K562 (cell line): Measurements from ENCODE around the gene CFAP97D2. TPM values are rescaled to one million over a fixed set of nuclear protein-coding genes. Genes with fewer than 3 reads are reported as not detected.

Source experiments
- ATAC-seq: fragments of 200-7000 bp; cut with Tn5 transposase; 3 replicates; pipeline ENCODE4 v1.9.1; 2020; ENCODE audit warnings: moderate library complexity
- BruUV-seq: library from RNA; stranded (reverse); fragments of 400-500 nt; replicated peaks from 2 replicates; lab custom pipeline; 2021; lab: Mats Ljungman, UMichigan
- CTCF ChIA-PET: fragments of 300-600 bp; formaldehyde crosslinking; extraction: SDS; loops from one replicate; lab custom pipeline; 2021; ENCODE audit warnings: low intra/inter-chr PET ratio; lab: Yijun Ruan, JAX
- POLR2A ChIA-PET: fragments of 300-600, 350-650 bp; sonication (Branson Sonifier 250); formaldehyde crosslinking; extraction: SDS; loops from one replicate; lab custom pipeline; 2021; ENCODE audit warnings: antibody characterized with exemption, inconsistent platforms; lab: Yijun Ruan, JAX
- DNase-seq, 4 experiments: peaks; one replicate each; pipeline versions ENCODE4 v3.0.0 to v3.0.0-alpha.2; 2011 to 2018; ENCODE audit warnings: low spot score in 3 of 4, mixed read lengths in 3 of 4; ENCODE audit errors: extremely low read depth in 1 of 4
- FAIRE-seq: peaks from 2 replicates; lab custom pipeline; 2011; peaks lifted over from hg19 to GRCh38; lab: Jason Lieb, UNC
- H2AFZ ChIP-seq: 2 replicates; pipeline ENCODE4 v1.6.0; 2011; ENCODE audit warnings: low read depth, low read length, control low read depth, inconsistent platforms
- H3K27ac ChIP-seq: fragments of 200-600 bp; 3 replicates; pipeline ENCODE4 v1.8.0; 2011; ENCODE audit warnings: low read depth, mild to moderate bottlenecking, control low read depth, inconsistent platforms, low read length, moderate library complexity, mixed read lengths; ENCODE audit errors: extremely low read depth
- H3K27me3 ChIP-seq, 2 experiments: fragments of 300-600 bp in 1 of 2; 2 replicates in 1 of 2; 3 replicates in 1 of 2; pipeline versions ENCODE4 v1.6.0 to v1.8.0; 2011; ENCODE audit warnings: inconsistent platforms in 2 of 2, low read length in 2 of 2, mild to moderate bottlenecking in 1 of 2, mixed read lengths in 1 of 2, moderate library complexity in 1 of 2; ENCODE audit not compliant: control insufficient read depth in 2 of 2, insufficient read depth in 2 of 2
- H3K36me3 ChIP-seq: fragments of 300-600 bp; 3 replicates; pipeline ENCODE4 v1.8.0; 2011; ENCODE audit warnings: mild to moderate bottlenecking, low read length, inconsistent platforms; ENCODE audit not compliant: control insufficient read depth, insufficient read depth
- H3K4me1 ChIP-seq, 2 experiments: fragments of 200-600 bp in 1 of 2; replicated peaks in 1 of 2; 2 replicates in 1 of 2; 3 replicates in 1 of 2; pipeline versions ENCODE4 v1.5.1 to v1.8.0; 2011; ENCODE audit warnings: inconsistent platforms in 2 of 2, low read length in 2 of 2, mild to moderate bottlenecking in 1 of 2, mixed read lengths in 1 of 2, moderate library complexity in 1 of 2; ENCODE audit not compliant: control insufficient read depth in 2 of 2, insufficient read depth in 2 of 2
- H3K4me2 ChIP-seq: 2 replicates; pipeline ENCODE4 v1.6.1; 2011; ENCODE audit warnings: low read length, control low read depth, inconsistent platforms, mixed read lengths; ENCODE audit not compliant: insufficient read depth
- H3K4me3 ChIP-seq: fragments of 200-600 bp; sonication (generic), shearing (Covaris generic); 2 replicates; pipeline ENCODE4 v1.5.1; 2016; ENCODE audit warnings: control low read depth, inconsistent platforms
- H3K79me2 ChIP-seq: fragments of 200-600 bp; 3 replicates; pipeline ENCODE4 v1.8.0; 2011; ENCODE audit warnings: low read length, inconsistent platforms; ENCODE audit not compliant: control insufficient read depth, insufficient read depth
- H3K9ac ChIP-seq, 2 experiments: 2 replicates each; pipeline versions ENCODE4 v1.6.0 to v1.6.1; 2011; ENCODE audit warnings: low read depth in 2 of 2, low read length in 2 of 2, control low read depth in 1 of 2, inconsistent platforms in 1 of 2, mild to moderate bottlenecking in 1 of 2, mixed read lengths in 1 of 2; ENCODE audit not compliant: insufficient read depth in 1 of 2
- H3K9me1 ChIP-seq: one replicate; pipeline ENCODE4 v1.6.0; 2011; ENCODE audit warnings: inconsistent platforms, mild to moderate bottlenecking, low read length, moderate library complexity; ENCODE audit not compliant: control insufficient read depth, insufficient read depth
- H3K9me3 ChIP-seq: replicated peaks from 2 replicates; pipeline ENCODE4 v1.5.1; 2011; ENCODE audit warnings: low read depth, low read length, inconsistent platforms; ENCODE audit not compliant: control insufficient read depth, insufficient read depth
- H4K20me1 ChIP-seq: replicated peaks from 2 replicates; pipeline ENCODE4 v1.6.1; 2011; ENCODE audit warnings: low read length, inconsistent platforms, mixed read lengths; ENCODE audit not compliant: control insufficient read depth, insufficient read depth
- ARHGAP35 ChIP-seq: fragments of 450-650 bp; IDR thresholded peaks from 2 replicates; pipeline ENCODE4 v1.6.1; 2018; ENCODE audit not compliant: partially characterized antibody
- BACH1 ChIP-seq: fragments of 200-800 bp; sonication (Bioruptor generic); IDR thresholded peaks from 2 replicates; pipeline ENCODE4 v1.6.1; 2016; ENCODE audit warnings: missing genetic modification characterization, missing compliant biosample characterization
- BRCA1 ChIP-seq, 2 experiments: fragments of 450-650 bp in 1 of 2; sonication (generic) in 1 of 2; formaldehyde crosslinking in 1 of 2; IDR thresholded peaks; 2 replicates each; pipeline versions ENCODE4 v1.5.0 to v1.6.1; 2017 to 2020; ENCODE audit warnings: mild to moderate bottlenecking in 1 of 2, missing genetic modification reagents in 1 of 2
- DPF2 ChIP-seq: fragments of 450-650 bp; IDR thresholded peaks from 2 replicates; pipeline ENCODE4 v1.6.1; 2016
- ELF4 ChIP-seq: fragments of 450-650 bp; formaldehyde crosslinking; IDR thresholded peaks from 2 replicates; pipeline ENCODE4 v1.4.0; 2022; ENCODE audit warnings: missing genetic modification characterization
- KLF16 ChIP-seq: IDR thresholded peaks from 2 replicates; pipeline ENCODE4 v1.6.1; 2016; ENCODE audit warnings: antibody characterized with exemption
- MBD2 ChIP-seq: sonication (generic); IDR thresholded peaks from 2 replicates; pipeline ENCODE4 v1.6.1; 2016; ENCODE audit warnings: low read depth, borderline replicate concordance
- MED1 ChIP-seq: sonication (generic); formaldehyde crosslinking; IDR thresholded peaks from 2 replicates; pipeline ENCODE4 v1.8.1; 2023; ENCODE audit warnings: missing genetic modification reagents, borderline replicate concordance
- NFE2L1 ChIP-seq: fragments of 450-650 bp; IDR thresholded peaks from 2 replicates; pipeline ENCODE4 v1.6.1; 2016; ENCODE audit warnings: missing genetic modification characterization, low read depth, mild to moderate bottlenecking, missing compliant biosample characterization, moderate library complexity, borderline replicate concordance
- POLR3G ChIP-seq: IDR thresholded peaks from 2 replicates; pipeline ENCODE4 v1.6.1; 2011; ENCODE audit not compliant: insufficient read length, insufficient replicate concordance; ENCODE audit errors: extremely low read depth
- RBM22 ChIP-seq: fragments of 200-400 bp; formaldehyde crosslinking; IDR thresholded peaks from 2 replicates; pipeline ENCODE4 v1.6.1; 2018; ENCODE audit warnings: low read length, low read depth; ENCODE audit not compliant: poor library complexity, severe bottlenecking
- RUNX1 ChIP-seq: sonication (generic); IDR thresholded peaks from 2 replicates; pipeline ENCODE4 v1.6.1; 2016; ENCODE audit warnings: antibody characterized with exemption, low read depth
- SMARCA4 ChIP-seq: fragments of 450-650 bp; IDR thresholded peaks from 2 replicates; pipeline ENCODE4 v1.6.1; 2016
- ZNF23 ChIP-seq: fragments of 250-450 bp; sonication (Bioruptor Pico); IDR thresholded peaks from 2 replicates; pipeline ENCODE4 v1.4.0; 2020; ENCODE audit warnings: mild to moderate bottlenecking
- ZNF445 ChIP-seq: fragments of 250-450 bp; sonication (Bioruptor Pico); IDR thresholded peaks from 2 replicates; pipeline ENCODE4 v1.4.0; 2020; ENCODE audit warnings: low read depth, mild to moderate bottlenecking, moderate library complexity
- ZNF830 ChIP-seq: fragments of 250-450 bp; sonication (Bioruptor Pico); IDR thresholded peaks from 2 replicates; pipeline ENCODE4 v1.5.0; 2021; ENCODE audit warnings: mild to moderate bottlenecking
- ZSCAN32 ChIP-seq: fragments of 450-650 bp; formaldehyde crosslinking; IDR thresholded peaks from 2 replicates; pipeline ENCODE4 v1.4.0; 2020; ENCODE audit warnings: mild to moderate bottlenecking, moderate library complexity
- WGBS: fragments of 100-300 bp; shearing (Covaris generic); methylation state at CpG from one replicate; pipeline ENCODE4 v1.1.6; 2016; ENCODE audit warnings: low coverage, mixed read lengths; ENCODE audit not compliant: insufficient coverage; ENCODE audit errors: missing lambda C conversion rate; 5-methylcytosine and 5-hydroxymethylcytosine counted together
- in situ Hi-C: fragments of 300-500 bp; cut with MboI; formaldehyde crosslinking; loops from 4 replicates; pipeline ENCODE4 v1.15.0; 2018; ENCODE audit warnings: inconsistent platforms, mixed read lengths
- intact Hi-C: fragments of 100-400 bp; cut with micrococcal nuclease; formaldehyde crosslinking; loops from 2 replicates; pipeline ENCODE4 v1.14.2; 2022
- polyA plus RNA-seq, 8 experiments: library from polyadenylated mRNA; depleted of rRNA in 4 of 8; stranded (reverse) in 5 of 8; unstranded in 3 of 8; fragments of >200 nt; fragmentation: Nextera tagmentation in 2 of 8; fragmentation: Illumina TruSeq in 1 of 8; extraction: Ambion mirVana in 2 of 8; extraction: Trizol in 1 of 8; gene quantifications; 2 replicates each; pipeline versions ENCODE4 v1.2.1 to v1.2.3, GENCODE V29; 2011 to 2014; ENCODE audit warnings: inconsistent platforms in 1 of 8, missing spikeins in 1 of 8
- total RNA-seq, 7 experiments: library from RNA; depleted of rRNA in 6 of 7; stranded (reverse); fragments of >200 nt in 6 of 7; fragmentation: Illumina TruSeq in 2 of 7; extraction: Trizol in 2 of 7; gene quantifications; 2 replicates each; pipeline versions ENCODE4 v1.2.1 to v1.2.3, GENCODE V29; 2011 to 2021; ENCODE audit warnings: low replicate concordance in 1 of 7
- TF ChIP-seq, protein P1 (sequence below): sonication (generic); formaldehyde crosslinking; IDR thresholded peaks from 2 replicates; pipeline ENCODE4 v1.8.1; 2023; ENCODE audit warnings: mild to moderate bottlenecking, missing genetic modification reagents
- TF ChIP-seq, protein P2 (sequence below): fragments of 450-650 bp; formaldehyde crosslinking; IDR thresholded peaks from 2 replicates; pipeline ENCODE4 v1.4.0; 2022; ENCODE audit warnings: missing genetic modification characterization
- TF ChIP-seq, protein P3 (sequence below): fragments of 450-650 bp; formaldehyde crosslinking; IDR thresholded peaks from 2 replicates; pipeline ENCODE4 v1.4.0; 2020; ENCODE audit warnings: mild to moderate bottlenecking

The CFAP97D2 gene
- total and polyA plus RNA-seq, 9 of the 15 experiments (the other 6 are each of a cell fraction or from before 2014, with no cell fraction given) = not detected

DNA sequence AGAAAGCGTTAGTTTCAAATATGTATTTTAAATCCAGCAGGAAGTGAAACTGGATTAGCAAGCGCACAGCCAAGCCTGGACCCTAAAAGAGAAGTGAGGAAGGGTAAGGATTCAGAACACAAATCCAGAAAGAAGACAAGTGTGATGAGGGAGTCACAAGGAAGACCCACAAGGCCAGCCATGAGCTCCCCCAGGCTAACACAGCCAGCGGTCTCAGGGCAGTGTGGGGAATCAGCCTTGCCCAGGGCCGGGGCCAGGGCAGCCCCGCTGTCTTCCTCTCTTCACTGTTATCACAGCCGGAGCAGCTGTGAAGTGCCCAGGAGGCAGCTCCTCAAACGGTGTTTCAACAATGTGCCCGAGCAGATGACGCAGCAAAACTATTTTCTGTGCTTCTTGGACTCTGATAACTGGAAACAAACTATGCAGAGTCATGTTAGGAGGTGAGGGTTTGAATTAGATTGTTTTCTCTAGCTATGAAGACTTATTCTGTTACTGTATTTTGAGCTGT, 43.5 kb downstream of the CFAP97D2 start:
- DNase-seq = peak; percentile 67 to 92 (median 76)
- Histone ChIP-seq H3K4me2 (peak overlapping the region; percentile 55), H3K9me1 (no peaks in the 10 kb centered on the region), H3K27me3 (no peaks in the 10 kb centered on the region), H4K20me1 (no peaks in the 10 kb centered on the region), H3K4me1 (peaks cover 22 to 23% of the 10 kb centered on the region in 2 experiments; a peak in 4 of 5 replicates), H3K4me3 (no peak overlapping the region), H3K9ac (peak overlapping the region; percentile 60 to 80), H2AFZ (peak overlapping the region; percentile 81), H3K27ac (peak overlapping the region; percentile 84), H3K79me2 (no peaks in the 10 kb centered on the region), H3K9me3 (no peaks in the 10 kb centered on the region), H3K36me3 (no peaks in the 10 kb centered on the region)
- FAIRE-seq = peak; percentile 92
- POLR2A ChIA-PET = interaction anchor here (0.7 to 1.1 kb wide), 4 partner anchors 9 to 276 kb away, joined by 3 to 6 read pairs (median 3); no protein-coding TSS in a partner anchor
- intact Hi-C loops (loop anchor here (5.0 kb wide), 1 partner anchor 75 kb away; no protein-coding TSS in a partner anchor), in situ Hi-C loops (no loop called here)
- no TSS peak for BruUV-seq
- ATAC-seq = peak; percentile 83
- CTCF ChIA-PET = interaction anchor here (1.1 kb wide), 1 partner anchor 271 kb away, joined by 3 read pairs; no protein-coding TSS in a partner anchor
- WGBS = 0% methylated on average over 5 of the region's 9 CpGs
- TF ChIP-seq MBD2 (peak; percentile 26; the same call in 1 of the 2 replicates), DPF2 (peak; percentile 96), MED1 (no peak), KLF16 (peak; percentile 57; the same call in 1 of the 2 replicates), ZNF23 (no peak), ARHGAP35 (no peak), SMARCA4 (peak; percentile 92), BACH1 (tag) (peak; percentile 95), POLR3G (no peak), ELF4 (CRISPR knock-in tag) (no peak), ZNF445 (CRISPR knock-in tag) (no peak), RUNX1 (no peak), BRCA1 (IDR thresholded peaks at IDR 0.05) (no peak), BRCA1 (CRISPR knock-in tag; IDR thresholded peaks at IDR 0.05) (no peak), ZNF830 (CRISPR knock-in tag) (no peak), ZSCAN32 (no peak), NFE2L1 (tag) (peak; percentile 86), RBM22 (no peak)
- TF ChIP-seq, protein P1, sequence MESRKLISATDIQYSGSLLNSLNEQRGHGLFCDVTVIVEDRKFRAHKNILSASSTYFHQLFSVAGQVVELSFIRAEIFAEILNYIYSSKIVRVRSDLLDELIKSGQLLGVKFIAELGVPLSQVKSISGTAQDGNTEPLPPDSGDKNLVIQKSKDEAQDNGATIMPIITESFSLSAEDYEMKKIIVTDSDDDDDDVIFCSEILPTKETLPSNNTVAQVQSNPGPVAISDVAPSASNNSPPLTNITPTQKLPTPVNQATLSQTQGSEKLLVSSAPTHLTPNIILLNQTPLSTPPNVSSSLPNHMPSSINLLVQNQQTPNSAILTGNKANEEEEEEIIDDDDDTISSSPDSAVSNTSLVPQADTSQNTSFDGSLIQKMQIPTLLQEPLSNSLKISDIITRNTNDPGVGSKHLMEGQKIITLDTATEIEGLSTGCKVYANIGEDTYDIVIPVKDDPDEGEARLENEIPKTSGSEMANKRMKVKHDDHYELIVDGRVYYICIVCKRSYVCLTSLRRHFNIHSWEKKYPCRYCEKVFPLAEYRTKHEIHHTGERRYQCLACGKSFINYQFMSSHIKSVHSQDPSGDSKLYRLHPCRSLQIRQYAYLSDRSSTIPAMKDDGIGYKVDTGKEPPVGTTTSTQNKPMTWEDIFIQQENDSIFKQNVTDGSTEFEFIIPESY (CRISPR knock-in tag) = no peak
- TF ChIP-seq, protein P2, sequence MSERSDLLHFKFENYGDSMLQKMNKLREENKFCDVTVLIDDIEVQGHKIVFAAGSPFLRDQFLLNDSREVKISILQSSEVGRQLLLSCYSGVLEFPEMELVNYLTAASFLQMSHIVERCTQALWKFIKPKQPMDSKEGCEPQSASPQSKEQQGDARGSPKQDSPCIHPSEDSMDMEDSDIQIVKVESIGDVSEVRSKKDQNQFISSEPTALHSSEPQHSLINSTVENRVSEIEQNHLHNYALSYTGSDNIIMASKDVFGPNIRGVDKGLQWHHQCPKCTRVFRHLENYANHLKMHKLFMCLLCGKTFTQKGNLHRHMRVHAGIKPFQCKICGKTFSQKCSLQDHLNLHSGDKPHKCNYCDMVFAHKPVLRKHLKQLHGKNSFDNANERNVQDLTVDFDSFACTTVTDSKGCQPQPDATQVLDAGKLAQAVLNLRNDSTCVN (CRISPR knock-in tag) = no peak
- TF ChIP-seq, protein P3, sequence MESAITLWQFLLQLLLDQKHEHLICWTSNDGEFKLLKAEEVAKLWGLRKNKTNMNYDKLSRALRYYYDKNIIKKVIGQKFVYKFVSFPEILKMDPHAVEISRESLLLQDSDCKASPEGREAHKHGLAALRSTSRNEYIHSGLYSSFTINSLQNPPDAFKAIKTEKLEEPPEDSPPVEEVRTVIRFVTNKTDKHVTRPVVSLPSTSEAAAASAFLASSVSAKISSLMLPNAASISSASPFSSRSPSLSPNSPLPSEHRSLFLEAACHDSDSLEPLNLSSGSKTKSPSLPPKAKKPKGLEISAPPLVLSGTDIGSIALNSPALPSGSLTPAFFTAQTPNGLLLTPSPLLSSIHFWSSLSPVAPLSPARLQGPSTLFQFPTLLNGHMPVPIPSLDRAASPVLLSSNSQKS (CRISPR knock-in tag) = no peak
